IMR-90 (cell line): ENCODE results near the gene CLP1. TPM values are rescaled to one million over a fixed set of nuclear protein-coding genes. Genes with fewer than 3 reads are reported as not detected.

ENCODE experiments used
- ATAC-seq: fragments of 200-7000 bp; cut with Tn5 transposase; 2 replicates; pipeline ENCODE4 v1.9.1; 2020; ENCODE audit warnings: low read depth, mild to moderate bottlenecking, moderate library complexity
- BruUV-seq: library from RNA; stranded (reverse); fragments of 400-500 nt; replicated peaks from 2 replicates; lab custom pipeline; 2021; lab: Mats Ljungman, UMichigan
- CTCF ChIA-PET: fragments of 300-600 bp; formaldehyde crosslinking; extraction: SDS; loops from one replicate; lab custom pipeline; 2021; ENCODE audit warnings: antibody characterized with exemption; lab: Yijun Ruan, JAX
- POLR2A ChIA-PET: fragments of 300-600 bp; sonication (Branson Sonifier 250); formaldehyde crosslinking; loops from one replicate; lab custom pipeline; 2022; ENCODE audit warnings: antibody characterized with exemption; ENCODE audit not compliant: unreplicated experiment; lab: Charles Lee
- DNase-seq: peaks from one replicate; pipeline ENCODE4 v3.0.0; 2013
- H2AFZ ChIP-seq: replicated peaks from 2 replicates; pipeline ENCODE3; 2013; ENCODE audit warnings: low read length, mild to moderate bottlenecking; ENCODE audit not compliant: poor library complexity
- H2AK5ac ChIP-seq: 2 replicates; pipeline ENCODE4 v1.6.1; 2013; ENCODE audit warnings: low read depth, low read length, inconsistent platforms
- H2AK9ac ChIP-seq: replicated peaks from 2 replicates; pipeline ENCODE3; 2013; ENCODE audit warnings: mild to moderate bottlenecking, low read depth, low read length, moderate library complexity; ENCODE audit not compliant: poor library complexity
- H2BK120ac ChIP-seq: 2 replicates; pipeline ENCODE4 v1.6.1; 2013; ENCODE audit warnings: low read depth, low read length, inconsistent platforms
- H2BK15ac ChIP-seq: 3 replicates; pipeline ENCODE4 v1.6.1; 2013; ENCODE audit warnings: low read depth, low read length, inconsistent platforms
- H2BK20ac ChIP-seq: 2 replicates; pipeline ENCODE4 v1.6.1; 2013; ENCODE audit warnings: low read depth, mild to moderate bottlenecking, inconsistent platforms, low read length, moderate library complexity
- H2BK5ac ChIP-seq: 2 replicates; pipeline ENCODE4 v1.6.1; 2013; ENCODE audit warnings: mild to moderate bottlenecking, low read depth, low read length, inconsistent platforms; ENCODE audit not compliant: poor library complexity, severe bottlenecking
- H3K14ac ChIP-seq: replicated peaks from 2 replicates; pipeline ENCODE4 v1.6.1; 2013; ENCODE audit warnings: low read depth, low read length, inconsistent platforms
- H3K18ac ChIP-seq: 2 replicates; pipeline ENCODE4 v1.6.1; 2013; ENCODE audit warnings: low read depth, low read length, control low read depth
- H3K23ac ChIP-seq: 2 replicates; pipeline ENCODE4 v1.6.1; 2013; ENCODE audit warnings: low read depth, low read length, inconsistent platforms
- H3K27ac ChIP-seq: 2 replicates; pipeline ENCODE4 v1.5.1; 2013; ENCODE audit warnings: mild to moderate bottlenecking, control low read depth, low read length; ENCODE audit not compliant: insufficient read depth
- H3K27me3 ChIP-seq: 2 replicates; pipeline ENCODE4 v1.6.1; 2013; ENCODE audit warnings: low read length; ENCODE audit not compliant: control insufficient read depth, insufficient read depth
- H3K36me3 ChIP-seq: 2 replicates; pipeline ENCODE4 v1.6.1; 2013; ENCODE audit warnings: low read length, mixed read lengths; ENCODE audit not compliant: control insufficient read depth, insufficient read depth
- H3K4ac ChIP-seq: 2 replicates; pipeline ENCODE4 v1.6.1; 2013; ENCODE audit warnings: low read depth, low read length, inconsistent platforms
- H3K4me1 ChIP-seq: 2 replicates; pipeline ENCODE4 v1.6.1; 2013; ENCODE audit warnings: low read length, mixed read lengths; ENCODE audit not compliant: control insufficient read depth, insufficient read depth
- H3K4me2 ChIP-seq: 2 replicates; pipeline ENCODE4 v1.6.1; 2013; ENCODE audit warnings: low read depth, mild to moderate bottlenecking, control low read depth, low read length, moderate library complexity
- H3K4me3 ChIP-seq: 2 replicates; pipeline ENCODE4 v1.5.1; 2013; ENCODE audit warnings: low read depth, mild to moderate bottlenecking, control low read depth, low read length, moderate library complexity; ENCODE audit not compliant: insufficient read depth
- H3K56ac ChIP-seq: 2 replicates; pipeline ENCODE4 v1.6.1; 2013; ENCODE audit warnings: low read length, inconsistent platforms; ENCODE audit not compliant: insufficient read depth; ENCODE audit errors: extremely low read depth
- H3K79me1 ChIP-seq, 2 experiments: 2 replicates each; pipeline ENCODE4 v1.6.1; 2013; ENCODE audit warnings: low read length in 2 of 2, inconsistent platforms in 1 of 2, low read depth in 1 of 2
- H3K9ac ChIP-seq: 2 replicates; pipeline ENCODE4 v1.6.1; 2013; ENCODE audit warnings: low read depth, low read length, control low read depth
- H3K9me1 ChIP-seq: 2 replicates; pipeline ENCODE4 v1.6.1; 2013; ENCODE audit warnings: low read length, inconsistent platforms; ENCODE audit not compliant: insufficient read depth
- H3K9me3 ChIP-seq: 2 replicates; pipeline ENCODE4 v1.6.1; 2013; ENCODE audit warnings: low read length; ENCODE audit not compliant: control insufficient read depth, insufficient read depth
- H4K20me1 ChIP-seq: 2 replicates; pipeline ENCODE4 v1.6.1; 2013; ENCODE audit warnings: low read length, inconsistent platforms; ENCODE audit not compliant: insufficient read depth
- H4K5ac ChIP-seq: 2 replicates; pipeline ENCODE4 v1.6.1; 2013; ENCODE audit warnings: mild to moderate bottlenecking, low read depth, low read length, control low read depth
- H4K8ac ChIP-seq, 2 experiments: 2 replicates each; pipeline ENCODE4 v1.6.1; 2013; ENCODE audit warnings: low read depth in 2 of 2, low read length in 2 of 2, control low read depth in 1 of 2, inconsistent platforms in 1 of 2
- H4K91ac ChIP-seq: 2 replicates; pipeline ENCODE4 v1.6.1; 2013; ENCODE audit warnings: low read depth, low read length, inconsistent platforms; ENCODE audit not compliant: insufficient read depth
- BHLHE40 ChIP-seq: fragments of 150-350 bp; IDR thresholded peaks from 2 replicates; pipeline ENCODE4 v1.6.1; 2016; ENCODE audit warnings: mild to moderate bottlenecking, low read depth, low read length
- CEBPB ChIP-seq: IDR thresholded peaks from 2 replicates; pipeline ENCODE4 v1.6.1; 2012; ENCODE audit warnings: low read depth, low read length, improper control_type of control experiment
- CHD1 ChIP-seq: IDR thresholded peaks from 2 replicates; pipeline ENCODE4 v1.6.1; 2012; ENCODE audit warnings: low read depth, low read length, improper control_type of control experiment
- CTCF ChIP-seq: conservative IDR thresholded peaks from 2 replicates; pipeline ENCODE4 v1.5.1; 2012; ENCODE audit warnings: mild to moderate bottlenecking, low read depth, low read length, improper control_type of control experiment
- ELK1 ChIP-seq: fragments of 150-350 bp; IDR thresholded peaks from 2 replicates; pipeline ENCODE4 v1.6.1; 2016; ENCODE audit warnings: low read depth, mild to moderate bottlenecking, low read length, moderate library complexity, borderline replicate concordance
- FOS ChIP-seq: fragments of 150-350 bp; IDR thresholded peaks from 2 replicates; pipeline ENCODE4 v1.6.1; 2016; ENCODE audit warnings: low read depth, low read length
- MAFK ChIP-seq: IDR thresholded peaks from 2 replicates; pipeline ENCODE4 v1.6.1; 2012; ENCODE audit warnings: low read depth, low read length, improper control_type of control experiment
- MAZ ChIP-seq: IDR thresholded peaks from 2 replicates; pipeline ENCODE4 v1.6.1; 2012; ENCODE audit warnings: low read depth, mild to moderate bottlenecking, low read length, improper control_type of control experiment, moderate library complexity, borderline replicate concordance
- MXI1 ChIP-seq: IDR thresholded peaks from 2 replicates; pipeline ENCODE4 v1.6.1; 2012; ENCODE audit warnings: low read depth, mild to moderate bottlenecking, low read length, moderate library complexity, borderline replicate concordance
- NFE2L2 ChIP-seq: fragments of 150-350 bp; IDR thresholded peaks from 2 replicates; pipeline ENCODE4 v1.6.1; 2016; ENCODE audit warnings: low read depth, mild to moderate bottlenecking, low read length
- POLR2A ChIP-seq: IDR thresholded peaks from 2 replicates; pipeline ENCODE4 v1.6.1; 2012; ENCODE audit warnings: mild to moderate bottlenecking, low read depth, low read length
- RAD21 ChIP-seq: IDR thresholded peaks from 2 replicates; pipeline ENCODE4 v1.6.1; 2012; ENCODE audit warnings: low read length, improper control_type of control experiment
- RCOR1 ChIP-seq: IDR thresholded peaks from 2 replicates; pipeline ENCODE4 v1.6.1; 2012; ENCODE audit warnings: mild to moderate bottlenecking, low read length, improper control_type of control experiment; ENCODE audit not compliant: insufficient replicate concordance
- RFX5 ChIP-seq: IDR thresholded peaks from 2 replicates; pipeline ENCODE4 v1.8.0; 2012; ENCODE audit warnings: low read depth, mild to moderate bottlenecking, low read length, moderate library complexity
- SMC3 ChIP-seq: fragments of 150-350 bp; IDR thresholded peaks from 2 replicates; pipeline ENCODE4 v1.6.1; 2016; ENCODE audit warnings: low read depth, mild to moderate bottlenecking, antibody characterized with exemption, low read length, moderate library complexity
- USF2 ChIP-seq: fragments of 150-350 bp; IDR thresholded peaks from 2 replicates; pipeline ENCODE4 v1.6.1; 2017; ENCODE audit warnings: mild to moderate bottlenecking, antibody characterized with exemption, low read length, low read depth
- WGBS, 2 experiments: methylation state at CpG; one replicate each; pipeline versions ENCODE4 v1.1.5 to v1.1.7; 2013; ENCODE audit warnings: missing lambda C conversion rate in 2 of 2; ENCODE audit not compliant: insufficient read length in 1 of 2; ENCODE audit errors: extremely low coverage in 2 of 2; 5-methylcytosine and 5-hydroxymethylcytosine counted together
- dilution Hi-C: fragments of 300-500 bp; cut with HindIII; formaldehyde crosslinking; loops from one replicate; pipeline ENCODE4 v1.14.3; 2018; ENCODE audit warnings: low sequenced_read_pairs; ENCODE audit not compliant: unreplicated experiment
- in situ Hi-C: fragments of 300-500 bp; cut with MboI; formaldehyde crosslinking; loops from 3 replicates; pipeline ENCODE4 v1.14.3; 2019; ENCODE audit warnings: low sequenced_read_pairs, inconsistent platforms, mixed read lengths
- intact Hi-C: fragments of 100-400 bp; cut with micrococcal nuclease; formaldehyde crosslinking; loops from 2 replicates; pipeline ENCODE4 v1.10.0; 2022
- polyA plus RNA-seq, 3 experiments: library from polyadenylated mRNA; depleted of rRNA; stranded (reverse); fragments of >200 nt; gene quantifications; 2 replicates each; pipeline ENCODE4 v1.2.3, GENCODE V29; 2012; ENCODE audit warnings: low replicate concordance in 1 of 3
- total RNA-seq: library from RNA; depleted of rRNA; stranded (reverse); fragments of >200 nt; gene quantifications from 2 replicates; pipeline ENCODE4 v1.2.3, GENCODE V29; 2012

CLP1 gene
- total and polyA plus RNA-seq, 2 of the 4 experiments (the other 2 are of a cell fraction), result 16.5 to 24.0 TPM

- no peak overlapping the region for H2AK5ac ChIP-seq
- H4K8ac ChIP-seq, result no peak overlapping the region
- H4K5ac ChIP-seq, result no peak overlapping the region
- BruUV-seq, result no TSS peak
- H2BK20ac ChIP-seq, result no peak overlapping the region
- H3K27ac ChIP-seq, result no peak overlapping the region
- no peak overlapping the region for H3K18ac ChIP-seq
- TF ChIP-seq FOS, result no peak
- no peak for TF ChIP-seq ELK1
- no peak for TF ChIP-seq MAFK
- no peak for TF ChIP-seq RAD21
- no peak for TF ChIP-seq BHLHE40
- no peak for TF ChIP-seq RCOR1
- TF ChIP-seq CHD1, result no peak
- no peak for TF ChIP-seq POLR2A
- no peak for TF ChIP-seq RFX5
- TF ChIP-seq CEBPB, result no peak
- TF ChIP-seq CTCF, result no peak
- TF ChIP-seq SMC3, result no peak
- TF ChIP-seq MXI1, result no peak
- TF ChIP-seq NFE2L2, result no peak
- no peak for TF ChIP-seq USF2
- TF ChIP-seq MAZ, result no peak
- no peak overlapping the region for H3K23ac ChIP-seq
- no peak overlapping the region for H2AFZ ChIP-seq
- H3K9me1 ChIP-seq, result no peaks in the 10 kb centered on the region
- no peaks in the 10 kb centered on the region for H3K79me1 ChIP-seq
- peaks cover 4% of the 10 kb centered on the region; the same call in 1 of the 2 replicates for H3K9me3 ChIP-seq
- no peak overlapping the region for H2AK9ac ChIP-seq
- H4K20me1 ChIP-seq, result no peaks in the 10 kb centered on the region
- DNase-seq, result no peak
- in situ Hi-C loops (no loop called here), dilution Hi-C loops (no loop called here), intact Hi-C loops (no loop called here)
- no peak overlapping the region for H3K14ac ChIP-seq
- ChIA-PET POLR2A (no interaction called here), CTCF (no interaction called here)
- H3K56ac ChIP-seq, result no peak overlapping the region
- no peak overlapping the region for H2BK15ac ChIP-seq
- no peak overlapping the region for H2BK5ac ChIP-seq
- no peaks in the 10 kb centered on the region for H3K4me1 ChIP-seq
- H2BK120ac ChIP-seq, result no peak overlapping the region
- H3K4ac ChIP-seq, result no peak overlapping the region
- no peak for ATAC-seq
- H3K4me3 ChIP-seq, result no peak overlapping the region
- H3K9ac ChIP-seq, result no peak overlapping the region
- no peak overlapping the region for H3K4me2 ChIP-seq
- peaks cover 8% of the 10 kb centered on the region for H3K36me3 ChIP-seq
- H3K27me3 ChIP-seq, result no peaks in the 10 kb centered on the region
- no CpG with 5 or more reads among the region's 1 CpG for WGBS, 2 experiments
- no peak overlapping the region for H4K91ac ChIP-seq
These were observed 42.3 kb upstream of the CLP1 start for GRCh38 chr11:57615308-57615707.
